Measurements from ENCODE around the gene KIF19. TPM values are rescaled to one million over a fixed set of nuclear protein-coding genes. Genes with fewer than 3 reads are reported as not detected.

KIF19 gene
- total RNA-seq, 2 experiments from 2014 or later = 0.37 TPM

GRCh38 chr17:74343526-74344284 is 17.7 kb downstream of the KIF19 start:
- POLR2A ChIA-PET = no interaction called here
- ATAC-seq (no peak), DNase-seq (no peak)
- H3K4me3 Mint-ChIP-seq = no peak overlapping the region
- H3K27ac Mint-ChIP-seq = no peak overlapping the region
- CTCF ChIA-PET = no interaction called here
- H3K27me3 Mint-ChIP-seq (ENCODE audit: low read depth) = peaks cover 5% of the 10 kb centered on the region
- H3K36me3 Mint-ChIP-seq (ENCODE audit: low read depth) = no peaks in the 10 kb centered on the region
- no peaks in the 10 kb centered on the region for H3K9me3 Mint-ChIP-seq (ENCODE audit: insufficient read depth)
- no peaks in the 10 kb centered on the region for H3K4me1 Mint-ChIP-seq (ENCODE audit: low read depth)

- no peak for DNase-seq
- CTCF ChIA-PET = no interaction called here
Measured at GRCh38 chr17:74344658-74345057, 18.6 kb downstream of the KIF19 start.

DNA sequence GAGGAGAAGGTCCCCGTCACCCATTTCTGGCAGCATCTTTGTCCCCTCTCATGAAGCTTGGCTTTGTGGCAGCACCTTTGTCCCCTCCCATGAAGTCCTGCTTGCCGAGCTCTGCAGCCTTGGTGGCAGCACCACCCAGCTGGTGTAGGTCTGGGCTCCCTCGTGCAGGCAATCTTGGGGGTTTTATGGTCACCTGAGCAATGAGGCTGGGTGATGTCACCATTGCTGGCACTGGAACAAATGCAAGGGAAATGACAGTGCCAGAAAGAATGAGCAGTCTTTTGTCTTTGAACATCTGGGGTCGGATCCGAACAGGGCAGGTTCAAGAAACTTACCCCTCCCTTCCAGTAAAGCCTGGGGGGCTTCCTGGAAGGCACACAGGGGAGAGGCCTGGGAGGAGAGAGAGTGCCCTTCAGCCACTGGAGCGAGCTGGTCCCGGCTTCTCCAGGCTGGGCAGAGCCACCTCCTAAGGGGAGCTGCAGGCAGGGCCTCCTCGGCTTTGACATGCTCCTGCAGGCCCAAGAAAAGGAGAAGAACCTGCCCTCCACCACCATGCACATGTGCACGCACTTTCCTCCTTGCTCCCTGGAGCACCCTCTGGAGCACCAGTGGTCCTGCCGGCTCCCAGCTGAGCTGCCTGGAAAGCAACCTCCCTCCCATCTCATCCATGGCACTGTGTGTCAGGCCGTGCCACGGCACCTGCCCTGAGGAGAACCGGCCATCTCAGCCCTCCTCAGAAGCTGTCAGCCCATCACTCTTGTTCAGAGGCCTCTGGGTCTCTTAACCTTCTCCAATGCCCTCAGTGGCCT is 19.6 kb downstream of the KIF19 start:
- no peaks in the 10 kb centered on the region for H3K4me1 Mint-ChIP-seq (ENCODE audit: low read depth)
- peaks cover 11% of the 10 kb centered on the region for H3K27me3 Mint-ChIP-seq (ENCODE audit: low read depth)
- no peak overlapping the region for H3K27ac Mint-ChIP-seq
- DNase-seq (no peak), ATAC-seq (no peak)
- no peaks in the 10 kb centered on the region for H3K9me3 Mint-ChIP-seq (ENCODE audit: insufficient read depth)
- ChIA-PET POLR2A (no interaction called here), CTCF (interaction anchor here (1.7 kb wide), 1 partner anchor 12 kb away, joined by 4 read pairs; no protein-coding TSS in a partner anchor)
- no peak overlapping the region for H3K4me3 Mint-ChIP-seq
- H3K36me3 Mint-ChIP-seq (ENCODE audit: low read depth) = no peaks in the 10 kb centered on the region

More at GRCh38 chr17:74344658-74345057, 18.6 kb downstream of the KIF19 start:
- no peak overlapping the region for H3K4me3 Mint-ChIP-seq
- H3K27ac Mint-ChIP-seq = no peak overlapping the region
- H3K27me3 Mint-ChIP-seq (ENCODE audit: low read depth) = peaks cover 6% of the 10 kb centered on the region
- POLR2A ChIA-PET = no interaction called here
- ATAC-seq = no peak
- H3K9me3 Mint-ChIP-seq (ENCODE audit: insufficient read depth) = no peaks in the 10 kb centered on the region
- H3K4me1 Mint-ChIP-seq (ENCODE audit: low read depth) = no peaks in the 10 kb centered on the region
- no peaks in the 10 kb centered on the region for H3K36me3 Mint-ChIP-seq (ENCODE audit: low read depth)

DNA sequence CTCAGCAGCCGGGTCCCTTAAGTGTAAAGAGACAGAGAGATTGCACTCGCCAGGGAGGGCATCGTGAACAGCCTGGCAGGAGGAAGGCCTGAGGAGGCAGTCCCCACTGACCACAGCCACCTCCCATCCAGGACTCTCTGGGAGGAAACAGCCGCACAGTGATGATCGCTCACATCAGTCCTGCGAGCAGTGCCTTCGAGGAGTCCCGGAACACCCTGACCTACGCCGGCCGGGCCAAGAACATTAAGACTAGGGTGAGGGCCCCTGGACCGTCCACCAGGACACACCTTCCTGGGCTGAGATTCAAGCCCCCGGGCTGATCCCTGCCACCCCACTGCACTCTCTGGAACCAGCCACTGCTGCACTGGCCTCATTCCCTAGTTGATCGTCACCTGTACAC is 21.6 kb downstream of the KIF19 start:
- POLR2A ChIA-PET = interaction anchor here (1.4 kb wide), 1 partner anchor 23 kb away, joined by 3 read pairs; no protein-coding TSS in a partner anchor
- Mint-ChIP-seq H3K9me3 (ENCODE audit: insufficient read depth) (no peaks in the 10 kb centered on the region), H3K4me1 (ENCODE audit: low read depth) (no peaks in the 10 kb centered on the region), H3K4me3 (no peak overlapping the region), H3K27ac (no peak overlapping the region), H3K36me3 (ENCODE audit: low read depth) (no peaks in the 10 kb centered on the region), H3K27me3 (ENCODE audit: low read depth) (peaks cover 26% of the 10 kb centered on the region)
- CTCF ChIA-PET = no interaction called here
- DNase-seq (no peak), ATAC-seq (no peak)

DNA sequence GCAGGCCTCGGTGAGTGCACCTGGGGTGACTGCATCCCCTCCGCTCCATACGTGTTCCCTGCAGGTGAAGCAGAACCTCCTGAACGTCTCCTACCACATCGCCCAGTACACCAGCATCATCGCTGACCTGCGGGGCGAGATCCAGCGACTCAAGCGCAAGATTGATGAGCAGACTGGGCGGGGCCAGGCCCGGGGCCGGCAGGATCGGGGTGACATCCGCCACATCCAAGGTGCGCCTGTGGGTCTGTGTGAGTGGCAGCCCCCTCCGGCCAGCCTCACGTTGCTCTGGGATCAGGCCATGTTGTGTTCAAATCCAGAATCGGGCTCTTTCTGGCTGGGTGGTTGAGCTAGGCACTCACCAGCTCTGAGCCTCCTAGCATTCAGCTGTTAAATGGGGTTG is 23.1 kb downstream of the KIF19 start:
- DNase-seq (no peak), ATAC-seq (no peak)
- Mint-ChIP-seq H3K4me1 (ENCODE audit: low read depth) (no peaks in the 10 kb centered on the region), H3K27me3 (ENCODE audit: low read depth) (peaks cover 39% of the 10 kb centered on the region), H3K27ac (no peak overlapping the region), H3K36me3 (ENCODE audit: low read depth) (no peaks in the 10 kb centered on the region), H3K9me3 (ENCODE audit: insufficient read depth) (no peaks in the 10 kb centered on the region), H3K4me3 (no peak overlapping the region)
- CTCF ChIA-PET = interaction anchor here (0.7 kb wide), 1 partner anchor 43 kb away, joined by 3 read pairs; no protein-coding TSS in a partner anchor
- POLR2A ChIA-PET = no interaction called here

GRCh38 chr17:74350486-74350885 is 24.5 kb downstream of the KIF19 start:
- H3K4me3 Mint-ChIP-seq = no peak overlapping the region
- ChIA-PET CTCF (interaction anchor here (0.5 to 3.0 kb wide), 2 partner anchors 18 to 233 kb away, joined by 3 to 20 read pairs; no protein-coding TSS in a partner anchor), POLR2A (no interaction called here)
- no peaks in the 10 kb centered on the region for H3K9me3 Mint-ChIP-seq (ENCODE audit: insufficient read depth)
- H3K4me1 Mint-ChIP-seq (ENCODE audit: low read depth) = no peaks in the 10 kb centered on the region
- H3K27ac Mint-ChIP-seq = no peak overlapping the region
- ATAC-seq (no peak), DNase-seq (no peak)
- no peaks in the 10 kb centered on the region for H3K36me3 Mint-ChIP-seq (ENCODE audit: low read depth)
- H3K27me3 Mint-ChIP-seq (ENCODE audit: low read depth) = peaks cover 45% of the 10 kb centered on the region

GRCh38 chr17:74351552-74352210 is 25.7 kb downstream of the KIF19 start:
- H3K9me3 Mint-ChIP-seq (ENCODE audit: insufficient read depth) = no peaks in the 10 kb centered on the region
- ChIA-PET CTCF (interaction anchor here (0.7 to 3.0 kb wide), 6 partner anchors 10 to 139 kb away, joined by 3 to 20 read pairs (median 4); partner anchors contain the start of genes BTBD17 and TTYH2), POLR2A (no interaction called here)
- peaks cover 54% of the 10 kb centered on the region for H3K27me3 Mint-ChIP-seq (ENCODE audit: low read depth)
- DNase-seq (no peak), ATAC-seq (peak; percentile 37)
- H3K36me3 Mint-ChIP-seq (ENCODE audit: low read depth) = no peaks in the 10 kb centered on the region
- no peak overlapping the region for H3K27ac Mint-ChIP-seq
- H3K4me1 Mint-ChIP-seq (ENCODE audit: low read depth) = no peaks in the 10 kb centered on the region
- no peak overlapping the region for H3K4me3 Mint-ChIP-seq

DNA sequence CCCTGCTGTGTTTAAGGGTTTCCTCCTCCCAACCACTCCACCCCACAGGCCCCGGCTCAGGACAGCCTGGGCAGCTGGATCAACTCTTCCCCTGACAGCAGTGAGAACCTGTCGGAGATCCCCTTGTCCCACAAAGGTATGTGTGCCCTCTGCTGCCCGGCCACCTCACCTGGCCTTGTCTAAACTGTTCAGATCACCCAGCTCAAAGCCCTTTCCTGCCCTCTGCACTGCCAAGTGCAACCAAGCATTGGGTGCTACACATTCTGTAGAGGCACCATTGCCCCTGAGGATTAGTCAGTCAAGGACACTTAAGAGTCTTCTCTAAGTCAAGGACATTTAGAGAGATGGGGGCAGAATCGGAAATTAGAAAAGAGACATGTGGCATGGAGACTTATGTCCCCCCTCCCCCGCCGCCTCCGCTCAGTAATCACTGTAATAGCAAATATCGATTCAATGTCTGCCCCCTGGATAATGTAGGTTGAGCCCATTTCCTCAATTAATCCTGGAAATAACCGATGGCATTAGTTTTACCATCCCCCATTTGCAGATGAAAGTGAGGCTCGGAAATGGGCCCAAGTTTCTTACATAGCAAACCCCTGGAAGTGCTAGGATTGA is 27.5 kb downstream of the KIF19 start:
- ChIA-PET CTCF (interaction anchor here (0.6 to 3.0 kb wide), 9 partner anchors 8 to 142 kb away, joined by 3 to 20 read pairs (median 4); partner anchors contain the start of gene BTBD17), POLR2A (no interaction called here)
- DNase-seq (no peak), ATAC-seq (no peak)
- no peak overlapping the region for H3K4me3 Mint-ChIP-seq
- peaks cover 61% of the 10 kb centered on the region for H3K27me3 Mint-ChIP-seq (ENCODE audit: low read depth)
- no peaks in the 10 kb centered on the region for H3K9me3 Mint-ChIP-seq (ENCODE audit: insufficient read depth)
- H3K27ac Mint-ChIP-seq = no peak overlapping the region
- H3K4me1 Mint-ChIP-seq (ENCODE audit: low read depth) = peaks cover 2% of the 10 kb centered on the region
- no peaks in the 10 kb centered on the region for H3K36me3 Mint-ChIP-seq (ENCODE audit: low read depth)

- POLR2A ChIA-PET = no interaction called here
- ATAC-seq (peak; percentile 71), DNase-seq (peak; percentile 72)
- no peaks in the 10 kb centered on the region for H3K9me3 Mint-ChIP-seq (ENCODE audit: insufficient read depth)
- peaks cover 62% of the 10 kb centered on the region for H3K27me3 Mint-ChIP-seq (ENCODE audit: low read depth)
- H3K4me1 Mint-ChIP-seq (ENCODE audit: low read depth) = peaks cover 2% of the 10 kb centered on the region
- CTCF ChIA-PET = interaction anchor here (0.9 to 1.3 kb wide), 3 partner anchors 9 to 143 kb away, joined by 3 to 4 read pairs (median 4); no protein-coding TSS in a partner anchor
- no peak overlapping the region for H3K27ac Mint-ChIP-seq
- no peaks in the 10 kb centered on the region for H3K36me3 Mint-ChIP-seq (ENCODE audit: low read depth)
- no peak overlapping the region for H3K4me3 Mint-ChIP-seq
Measured at GRCh38 chr17:74354123-74354522, 28.1 kb downstream of the KIF19 start.

DNA sequence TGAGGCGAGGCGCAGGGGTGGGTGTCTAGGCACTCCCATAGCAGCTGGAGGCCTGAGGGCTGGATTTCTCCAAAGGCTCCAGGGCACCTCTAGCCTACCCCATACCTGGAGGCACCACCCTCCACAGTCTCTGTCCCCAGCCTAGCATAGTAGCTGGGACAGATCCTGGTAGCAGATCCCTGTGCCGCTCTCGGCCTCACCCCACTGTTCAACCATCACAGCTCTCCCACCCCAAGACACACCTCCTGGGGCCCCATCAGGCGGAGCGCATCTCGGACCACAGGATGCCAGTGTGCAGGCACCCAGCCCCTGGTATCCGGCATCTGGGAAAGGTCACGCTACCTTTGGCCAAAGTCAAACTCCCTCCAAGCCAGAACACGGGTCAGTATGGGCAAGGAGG is 28.5 kb downstream of the KIF19 start:
- DNase-seq = no peak
- no peak for ATAC-seq
- H3K27ac Mint-ChIP-seq = no peak overlapping the region

GRCh38 chr17:74355065-74355464 is 29.0 kb downstream of the KIF19 start:
- peaks cover 2% of the 10 kb centered on the region for H3K4me1 Mint-ChIP-seq (ENCODE audit: low read depth)
- POLR2A ChIA-PET = no interaction called here
- no peaks in the 10 kb centered on the region for H3K36me3 Mint-ChIP-seq (ENCODE audit: low read depth)
- DNase-seq = no peak
- CTCF ChIA-PET = interaction anchor here (0.9 kb wide), 1 partner anchor 8 kb away, joined by 3 read pairs; no protein-coding TSS in a partner anchor
- no peaks in the 10 kb centered on the region for H3K9me3 Mint-ChIP-seq (ENCODE audit: insufficient read depth)
- no peak overlapping the region for H3K4me3 Mint-ChIP-seq
- H3K27me3 Mint-ChIP-seq (ENCODE audit: low read depth) = peaks cover 61% of the 10 kb centered on the region
- no peak for ATAC-seq
- no peak overlapping the region for H3K27ac Mint-ChIP-seq

More for the DNA sequence above, 28.5 kb downstream of the KIF19 start:
- Mint-ChIP-seq H3K36me3 (ENCODE audit: low read depth) (no peaks in the 10 kb centered on the region), H3K27me3 (ENCODE audit: low read depth) (peaks cover 62% of the 10 kb centered on the region), H3K4me3 (no peak overlapping the region), H3K4me1 (ENCODE audit: low read depth) (peaks cover 2% of the 10 kb centered on the region), H3K9me3 (ENCODE audit: insufficient read depth) (no peaks in the 10 kb centered on the region)
- CTCF ChIA-PET = interaction anchor here (0.9 kb wide), 1 partner anchor 8 kb away, joined by 3 read pairs; no protein-coding TSS in a partner anchor
- POLR2A ChIA-PET = no interaction called here

Measured in activated CD8-positive, alpha-beta T cell treated with anti-CD3 and anti-CD28 coated beads, Interleukin-2, amount 10 ng/mL, durations not matched to agents 7 days and 5 days (primary cell).